Esophagus squamous epithelium (tissue), 5 donors: ENCODE results near the gene KCNJ4. TPM values are rescaled to one million over a fixed set of nuclear protein-coding genes. Genes with fewer than 3 reads are reported as not detected.

ENCODE experiments used
- DNase-seq: peaks from one replicate; lab custom pipeline; 2025; lab: John Stamatoyannopoulos, UW
- H3K27ac ChIP-seq, 4 donors: fragments of 200-600 bp; sonication (generic); one replicate each; pipeline ENCODE4 v1.5.1; 2016 to 2019; ENCODE audit warnings: mild to moderate bottlenecking in 1 of 4
- H3K27me3 ChIP-seq, 4 donors: fragments of 200-600 bp; sonication (generic); 1 replicate in 3 of 4; 2 replicates in 1 of 4; pipeline versions ENCODE4 v1.5.1 to v1.6.0; 2017 to 2021; ENCODE audit warnings: antibody characterized with exemption in 1 of 4
- H3K36me3 ChIP-seq, 3 donors: fragments of 200-600 bp; sonication (generic); one replicate each; pipeline ENCODE4 v1.5.1; 2016 to 2019
- H3K4me1 ChIP-seq, 3 donors: fragments of 200-600 bp; sonication (generic); one replicate each; pipeline ENCODE4 v1.5.1; 2017 to 2019
- H3K4me3 ChIP-seq, 4 donors: fragments of 200-600 bp; sonication (generic); 1 replicate in 3 of 4; 2 replicates in 1 of 4; pipeline ENCODE4 v1.5.1; 2016 to 2019; ENCODE audit warnings: mild to moderate bottlenecking in 2 of 4, moderate library complexity in 1 of 4
- H3K9me3 ChIP-seq, 3 donors: fragments of 200-600 bp; sonication (generic); one replicate each; pipeline ENCODE4 v1.5.1; 2016 to 2019
- POLR2A ChIP-seq, 4 donors: fragments of 450-650 bp; IDR thresholded peaks; one replicate each; pipeline ENCODE4 v1.6.1; 2017; ENCODE audit warnings: antibody characterized with exemption in 4 of 4, mild to moderate bottlenecking in 4 of 4, moderate library complexity in 3 of 4
- whole genome bisulfite sequencing, 2 donors: methylation state at CpG; one replicate each; pipeline ENCODE4 v1.1.5; 2018; 5-methylcytosine and 5-hydroxymethylcytosine counted together
- intact Hi-C: fragments of 100-400 bp; cut with DNase I; formaldehyde crosslinking; loops from one replicate; pipeline ENCODE4 v1.15.0; 2022
- total RNA-seq, 4 donors: library from RNA; depleted of rRNA; stranded (reverse); fragments of >200 nt; gene quantifications; one replicate each; pipeline ENCODE4 v1.1.0, GENCODE V29; 2016
- TF ChIP-seq, protein P1 (sequence below), 6 experiments: fragments of 450-650 bp in 4 of 6; fragments of 200-600 bp in 2 of 6; sonication (generic) in 2 of 6; IDR thresholded peaks; one replicate each; pipeline ENCODE4 v1.5.1; 2016 to 2019; ENCODE audit warnings: antibody characterized with exemption in 6 of 6, mild to moderate bottlenecking in 4 of 6, moderate library complexity in 4 of 6
- donor health status: DM: yes; HTN: yes; CAD: no.

KCNJ4 gene
- total RNA-seq, 4 donors from 2014 or later, result not detected

DNA sequence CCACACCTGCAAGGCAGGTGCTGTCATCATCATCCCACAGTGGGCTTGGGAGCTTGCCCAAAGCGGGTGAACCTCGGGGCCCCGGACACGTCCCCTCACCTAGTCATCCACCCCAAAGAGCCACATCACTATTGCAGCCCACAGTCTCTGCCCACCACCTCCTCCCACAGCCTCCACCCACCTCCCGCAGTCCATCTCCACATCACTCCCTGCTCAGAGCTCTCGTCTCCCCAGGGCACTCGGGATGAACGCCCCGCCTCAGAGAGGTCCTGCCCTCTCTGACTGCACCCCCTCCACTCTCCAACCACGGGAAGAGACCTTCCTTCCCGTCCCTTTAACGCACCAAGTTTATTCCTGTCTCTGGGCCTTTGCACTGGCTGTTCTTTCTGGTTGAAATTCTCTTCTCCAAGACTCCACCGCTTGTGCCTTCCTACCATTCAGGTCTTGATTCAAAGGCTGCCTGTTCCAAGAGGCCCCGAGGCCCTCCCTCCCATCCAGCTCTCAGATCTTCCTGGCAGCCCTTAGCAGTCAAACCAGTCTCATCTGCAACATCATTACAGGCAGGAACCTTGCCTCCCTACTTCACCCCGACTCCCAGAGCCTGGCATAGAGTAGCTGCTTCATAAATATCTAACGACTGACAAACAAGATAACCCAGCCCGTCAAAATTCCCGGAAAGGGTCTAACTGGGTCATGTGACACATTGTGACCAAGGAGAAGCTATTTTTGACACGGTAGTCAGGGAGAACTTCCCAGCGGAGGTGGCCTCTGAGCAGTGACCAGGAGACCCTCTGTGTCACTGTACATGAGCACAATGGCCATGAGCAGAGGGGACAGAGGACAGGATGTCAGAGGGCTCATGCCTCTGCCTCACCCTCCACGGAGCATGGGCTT is 11.1 kb downstream of the KCNJ4 start:
- intact Hi-C loops, result no loop called here
- Histone ChIP-seq H3K36me3 (no peaks in the 10 kb centered on the region), H3K9me3 (no peaks in the 10 kb centered on the region), H3K27ac (no peak overlapping the region), H3K4me1 (no peaks in the 10 kb centered on the region), H3K4me3 (no peak overlapping the region), H3K27me3 (peaks cover 0 to 85% (median 0%) of the 10 kb centered on the region in 4 donors)
- 35 to 40% methylated on average over 16 to 21 of the region's 21 CpGs for WGBS, 2 donors
- DNase-seq, result no peak
- TF ChIP-seq, protein P1, sequence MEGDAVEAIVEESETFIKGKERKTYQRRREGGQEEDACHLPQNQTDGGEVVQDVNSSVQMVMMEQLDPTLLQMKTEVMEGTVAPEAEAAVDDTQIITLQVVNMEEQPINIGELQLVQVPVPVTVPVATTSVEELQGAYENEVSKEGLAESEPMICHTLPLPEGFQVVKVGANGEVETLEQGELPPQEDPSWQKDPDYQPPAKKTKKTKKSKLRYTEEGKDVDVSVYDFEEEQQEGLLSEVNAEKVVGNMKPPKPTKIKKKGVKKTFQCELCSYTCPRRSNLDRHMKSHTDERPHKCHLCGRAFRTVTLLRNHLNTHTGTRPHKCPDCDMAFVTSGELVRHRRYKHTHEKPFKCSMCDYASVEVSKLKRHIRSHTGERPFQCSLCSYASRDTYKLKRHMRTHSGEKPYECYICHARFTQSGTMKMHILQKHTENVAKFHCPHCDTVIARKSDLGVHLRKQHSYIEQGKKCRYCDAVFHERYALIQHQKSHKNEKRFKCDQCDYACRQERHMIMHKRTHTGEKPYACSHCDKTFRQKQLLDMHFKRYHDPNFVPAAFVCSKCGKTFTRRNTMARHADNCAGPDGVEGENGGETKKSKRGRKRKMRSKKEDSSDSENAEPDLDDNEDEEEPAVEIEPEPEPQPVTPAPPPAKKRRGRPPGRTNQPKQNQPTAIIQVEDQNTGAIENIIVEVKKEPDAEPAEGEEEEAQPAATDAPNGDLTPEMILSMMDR (IDR thresholded peaks at IDR 0.05), result no peak
- TF ChIP-seq POLR2A (IDR thresholded peaks at IDR 0.05), result no peak

DNA sequence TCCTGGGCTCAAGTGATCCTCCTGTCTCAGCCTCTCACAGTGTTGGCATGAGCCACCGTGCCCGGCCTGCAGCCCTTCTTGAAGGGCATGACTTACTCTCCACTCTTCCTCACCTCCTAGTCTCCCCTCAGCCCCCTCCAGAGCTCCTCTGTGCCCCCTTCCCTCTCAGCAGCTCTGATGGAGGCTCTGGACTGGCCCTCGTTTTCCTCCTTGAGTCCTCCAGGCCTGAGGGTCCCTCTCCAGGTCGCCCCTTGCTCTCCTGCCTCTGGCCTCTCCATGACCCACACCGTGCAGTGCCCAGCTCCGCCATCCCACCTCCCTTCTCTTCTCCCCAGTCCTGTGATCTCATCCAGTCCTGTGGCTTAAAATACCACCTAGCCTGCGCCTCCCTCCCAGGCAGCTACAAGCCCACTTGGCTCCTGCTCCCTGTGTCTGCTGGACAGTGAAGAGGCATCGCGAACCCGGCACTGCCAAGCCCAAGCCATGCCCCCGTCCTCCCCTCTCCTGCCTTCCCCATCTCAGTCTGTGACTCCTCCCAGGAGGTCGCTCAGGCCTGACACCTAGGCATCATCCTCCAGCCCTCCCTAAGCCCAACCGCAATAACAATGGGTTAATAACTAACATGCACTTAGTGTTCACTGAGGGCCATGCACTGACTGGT is 11.9 kb downstream of the KCNJ4 start:
- no peak overlapping the region for H3K27ac ChIP-seq
- no peaks in the 10 kb centered on the region for H3K4me1 ChIP-seq
- no peak for DNase-seq
- intact Hi-C loops, result no loop called here
- peaks cover 0 to 78% (median 0%) of the 10 kb centered on the region in 4 donors for H3K27me3 ChIP-seq
- 53 to 59% methylated on average over 13 of the region's 13 CpGs for WGBS, 2 donors
- H3K4me3 ChIP-seq, result no peak overlapping the region
- no peaks in the 10 kb centered on the region for H3K36me3 ChIP-seq
- TF ChIP-seq, protein P1 (IDR thresholded peaks at IDR 0.05), result no peak
- no peak for TF ChIP-seq POLR2A (IDR thresholded peaks at IDR 0.05)
- H3K9me3 ChIP-seq, result no peaks in the 10 kb centered on the region

DNA sequence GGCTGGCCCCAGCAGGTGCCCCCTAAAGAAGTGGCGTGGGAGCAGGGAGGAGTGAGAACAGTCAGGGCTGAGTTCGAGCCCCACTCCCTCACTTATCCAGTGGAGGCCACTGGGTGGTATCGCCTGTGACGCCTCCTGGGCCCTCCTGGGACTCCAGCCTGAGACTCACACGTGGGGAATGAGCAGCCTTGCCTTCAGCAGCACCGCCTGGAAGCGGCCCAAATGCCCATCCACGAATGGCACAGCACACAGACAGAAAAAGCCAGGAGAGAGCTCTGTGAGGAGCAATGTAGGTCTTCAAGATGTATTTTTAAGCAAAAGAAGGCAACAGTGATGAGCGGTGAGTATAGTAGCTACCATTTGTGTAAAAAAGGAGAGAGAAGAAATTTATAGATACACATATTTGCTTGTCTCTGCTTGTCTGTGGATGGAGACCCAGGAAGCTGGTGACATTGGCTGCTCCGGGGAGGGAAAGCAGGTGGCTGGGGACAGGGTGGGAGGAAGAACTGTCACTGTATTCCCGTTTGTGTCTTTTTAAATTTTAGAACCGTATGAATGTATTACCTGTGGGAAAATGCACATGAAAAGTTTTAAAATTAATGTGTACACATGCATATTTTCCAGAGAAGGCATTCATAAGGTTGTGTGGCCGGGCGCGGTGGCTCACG is 13.2 kb downstream of the KCNJ4 start:
- TF ChIP-seq, protein P1 (IDR thresholded peaks at IDR 0.05), result no peak
- TF ChIP-seq POLR2A (IDR thresholded peaks at IDR 0.05), result no peak
- H3K9me3 ChIP-seq, result no peaks in the 10 kb centered on the region
- intact Hi-C loops, result no loop called here
- H3K27ac ChIP-seq, result no peak overlapping the region
- H3K36me3 ChIP-seq, result no peaks in the 10 kb centered on the region
- no peak overlapping the region for H3K4me3 ChIP-seq
- no peak for DNase-seq
- H3K27me3 ChIP-seq, result peaks cover 0 to 76% (median 0%) of the 10 kb centered on the region in 4 donors
- H3K4me1 ChIP-seq, result no peaks in the 10 kb centered on the region
- 60 to 65% methylated on average over 9 to 14 of the region's 16 CpGs for WGBS, 2 donors

DNA sequence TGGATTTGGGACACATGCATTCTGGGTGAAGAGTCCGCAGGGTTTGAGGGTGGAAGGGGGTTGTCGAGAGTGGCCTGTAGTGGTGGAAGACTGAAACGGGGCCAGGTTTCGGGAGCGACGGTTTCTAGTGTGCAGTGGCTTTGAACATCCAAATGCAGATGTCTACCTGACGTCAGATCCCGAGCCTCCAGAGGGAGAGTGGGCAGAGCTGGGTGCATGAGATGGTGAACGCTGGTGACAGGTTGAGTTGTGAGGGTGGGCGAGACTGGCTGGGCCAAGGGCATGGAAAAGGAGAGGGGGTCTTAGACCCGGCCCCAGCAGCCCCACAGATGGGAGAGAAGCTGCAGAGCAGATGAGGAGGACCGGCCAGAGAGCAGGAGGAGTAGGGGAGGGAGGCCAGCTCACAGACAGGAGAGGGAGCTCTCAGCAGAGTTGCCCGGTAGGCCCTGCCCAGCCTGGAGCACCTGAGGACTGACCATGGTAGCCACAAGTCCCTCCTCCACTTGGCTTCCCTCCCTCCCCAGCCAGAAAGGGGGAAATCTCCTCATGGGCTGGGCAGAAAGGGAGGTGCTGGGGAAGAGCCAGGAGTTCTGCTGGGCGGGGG is 14.2 kb downstream of the KCNJ4 start:
- Histone ChIP-seq H3K9me3 (no peaks in the 10 kb centered on the region), H3K36me3 (no peaks in the 10 kb centered on the region), H3K4me1 (no peaks in the 10 kb centered on the region), H3K27ac (no peak overlapping the region), H3K27me3 (peaks cover 0 to 69% (median 0%) of the 10 kb centered on the region in 4 donors), H3K4me3 (no peak overlapping the region)
- WGBS, 2 donors, result 77 to 84% methylated on average over 13 to 14 of the region's 14 CpGs
- DNase-seq, result no peak
- no peak for TF ChIP-seq POLR2A (IDR thresholded peaks at IDR 0.05)
- TF ChIP-seq, protein P1 (IDR thresholded peaks at IDR 0.05), result no peak
- intact Hi-C loops, result no loop called here
